ENCODE measurements around the gene ODAD3.

The ODAD3 gene

GRCh38 chr19:11435057-11435832, at the start of gene ODAD3, which contains the start of gene PRKCSH:
Gene ODAD3, minus strand, starts transcription at chr19:11435121. Its CDS starts 105 bp downstream, at chr19:11435016.
Gene PRKCSH, plus strand, starts transcription at chr19:11435635. Its CDS starts 483 bp downstream, at chr19:11436118.
- Mint-ChIP-seq H3K4me1 (peaks cover 28% of the 10 kb centered on the region), H3K4me3 (peak within 1 kb of the TSS; percentile 99), H3K27me3 (ENCODE audit: low read depth, poor library complexity) (peaks cover 2% of the 10 kb centered on the region), H3K27ac (peak within 1 kb of the TSS; percentile 99), H3K36me3 (ENCODE audit: low read depth) (peaks cover 18% of the 10 kb centered on the region), H3K9me3 (no peaks in the 10 kb centered on the region)
- DNase-seq: peak; percentile 98
- peak; percentile 96 for TF ChIP-seq CTCF (IDR thresholded peaks at IDR 0.05)

- Mint-ChIP-seq H3K27ac (no peak overlapping the region), H3K4me3 (no peak overlapping the region), H3K27me3 (ENCODE audit: low read depth, poor library complexity) (peaks cover 41% of the 10 kb centered on the region), H3K4me1 (peaks cover 5% of the 10 kb centered on the region), H3K9me3 (peaks cover 8% of the 10 kb centered on the region), H3K36me3 (ENCODE audit: low read depth) (peaks cover 15% of the 10 kb centered on the region)
- DNase-seq: no peak
- TF ChIP-seq CTCF (IDR thresholded peaks at IDR 0.05): no peak
These were observed 48.6 kb upstream of the ODAD3 start for GRCh38 chr19:11483366-11484111.

GRCh38 chr19:11482384-11483050, 47.6 kb upstream of the ODAD3 start:
- Mint-ChIP-seq H3K27me3 (ENCODE audit: low read depth, poor library complexity) (peaks cover 51% of the 10 kb centered on the region), H3K4me3 (peak overlapping the region; percentile 48), H3K27ac (no peak overlapping the region), H3K36me3 (ENCODE audit: low read depth) (peaks cover 15% of the 10 kb centered on the region), H3K9me3 (peaks cover 8% of the 10 kb centered on the region), H3K4me1 (peaks cover 5% of the 10 kb centered on the region)
- TF ChIP-seq CTCF (IDR thresholded peaks at IDR 0.05): peak; percentile 88
- DNase-seq: peak; percentile 83

- H3K9me3 Mint-ChIP-seq: peaks cover 8% of the 10 kb centered on the region
- DNase-seq: peak; percentile 82
- peaks cover 15% of the 10 kb centered on the region for H3K36me3 Mint-ChIP-seq (ENCODE audit: low read depth)
- peaks cover 59% of the 10 kb centered on the region for H3K27me3 Mint-ChIP-seq (ENCODE audit: low read depth, poor library complexity)
- H3K4me1 Mint-ChIP-seq: peaks cover 5% of the 10 kb centered on the region
- no peak for TF ChIP-seq CTCF (IDR thresholded peaks at IDR 0.05)
- peak overlapping the region; percentile 48 for H3K4me3 Mint-ChIP-seq
- H3K27ac Mint-ChIP-seq: no peak overlapping the region
These were observed 46.8 kb upstream of the ODAD3 start for GRCh38 chr19:11481534-11482383.

Data from nephron progenitor cell (in vitro differentiated cells).